Fibroblast of skin of left quadriceps (primary cell): ENCODE measurements around the gene MCHR1.
"Not testable (repeated sequence)": the region's sequence is repeated elsewhere in the genome, so short reads cannot be mapped to it uniquely, and the experiment has no call there.

Experiments
- DNase-seq, 2 experiments: peaks; one replicate each; pipeline ENCODE4 v3.0.0-alpha.2; 2013; ENCODE audit warnings: low read depth in 2 of 2

The MCHR1 gene

GRCh38 chr22:40691532-40691931, 12.2 kb downstream of the MCHR1 start:
- DNase-seq = no peak

- peak in 1 of 2 experiments; percentile 6 for DNase-seq
Observed at GRCh38 chr22:40694411-40694810, 15.1 kb downstream of the MCHR1 start.

- DNase-seq = no peak
Observed at GRCh38 chr22:40701274-40701673, 22.0 kb downstream of the MCHR1 start.

GRCh38 chr22:40703174-40703573, 23.9 kb downstream of the MCHR1 start:
- DNase-seq = no peak

- DNase-seq = no peak
Observed at GRCh38 chr22:40703736-40704135, 24.5 kb downstream of the MCHR1 start.

- no peak for DNase-seq
Observed at GRCh38 chr22:40705918-40706682, 26.8 kb downstream of the MCHR1 start.

- DNase-seq = no peak
Observed at GRCh38 chr22:40707154-40707553, 27.9 kb downstream of the MCHR1 start.

- no peak for DNase-seq
Observed at GRCh38 chr22:40708177-40708576, 28.9 kb downstream of the MCHR1 start.

- no peak for DNase-seq
Observed at GRCh38 chr22:40709752-40710413, 30.6 kb downstream of the MCHR1 start.

- DNase-seq = no peak
Observed at GRCh38 chr22:40712311-40712710, 33.0 kb downstream of the MCHR1 start.

- DNase-seq = no peak
Observed at GRCh38 chr22:40714499-40715337, 35.4 kb downstream of the MCHR1 start.

- DNase-seq = no peak
Observed at GRCh38 chr22:40716116-40716515, 36.8 kb downstream of the MCHR1 start.

GRCh38 chr22:40717657-40718056, 38.4 kb downstream of the MCHR1 start:
- DNase-seq = not testable (repeated sequence)

GRCh38 chr22:40718250-40719204, 39.2 kb downstream of the MCHR1 start:
- no peak for DNase-seq

- DNase-seq = no peak
Observed at GRCh38 chr22:40719599-40719998, 40.3 kb downstream of the MCHR1 start.

GRCh38 chr22:40720156-40720537, 40.9 kb downstream of the MCHR1 start:
- not testable (repeated sequence) for DNase-seq

- peak in 1 of 2 experiments; percentile 20 for DNase-seq
Observed at GRCh38 chr22:40720538-40721256, 41.4 kb downstream of the MCHR1 start.

GRCh38 chr22:40721266-40721665, 42.0 kb downstream of the MCHR1 start:
- DNase-seq = no peak

- DNase-seq = no peak
Observed at GRCh38 chr22:40723396-40723933, 44.2 kb downstream of the MCHR1 start.

GRCh38 chr22:40726514-40726913, 47.2 kb downstream of the MCHR1 start:
- DNase-seq = no peak
